NCI-H2107 (cell line): ENCODE results near the gene E2F4.
A peak's percentile ranks its signal among the peaks of the same experiment; 100 is the strongest.

Source experiments
- DNase-seq: peaks from one replicate; lab custom pipeline; 2025; lab: John Stamatoyannopoulos, UW

Gene E2F4

GRCh38 chr16:67173808-67174705 lies 17.9 kb upstream of the E2F4 start:
- peak; percentile 77 for DNase-seq

- DNase-seq: no peak
Measured at GRCh38 chr16:67174706-67175231, 17.2 kb upstream of the E2F4 start.

- no peak for DNase-seq
Measured at GRCh38 chr16:67176662-67177061, 15.3 kb upstream of the E2F4 start.

GRCh38 chr16:67177743-67178699 lies 13.9 kb upstream of the E2F4 start:
- DNase-seq: peak; percentile 89

DNA sequence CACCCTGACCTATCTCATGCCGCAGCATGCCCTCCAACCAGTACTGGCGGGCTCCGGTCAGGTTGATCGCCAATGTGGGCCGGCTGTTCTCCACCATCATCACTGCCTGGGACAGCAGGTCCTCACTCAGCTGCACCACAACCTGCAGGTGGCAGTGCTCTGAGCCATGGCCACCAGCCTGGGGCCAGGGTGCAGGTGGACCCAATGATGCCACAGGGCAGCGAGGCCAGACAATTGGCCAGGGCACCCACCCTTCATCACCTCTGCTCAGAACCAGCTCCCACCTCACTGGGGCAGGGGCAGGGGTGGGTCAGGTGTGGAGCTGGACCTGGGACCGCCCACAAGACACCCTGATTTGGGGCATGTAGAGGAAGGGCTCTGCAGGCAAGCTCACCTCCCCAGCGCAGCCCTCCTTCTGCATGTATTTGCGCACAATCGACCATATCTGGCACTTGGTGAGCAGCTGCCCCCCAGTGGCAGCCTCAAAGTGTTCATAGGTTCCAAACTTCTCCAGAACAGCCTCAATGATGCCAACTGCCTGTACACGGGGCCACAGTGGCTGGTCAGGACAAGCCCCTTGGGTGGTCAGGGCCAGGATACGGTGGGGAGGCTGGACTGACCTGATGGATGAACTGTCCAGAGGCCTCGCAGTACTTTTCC lies 12.4 kb upstream of the E2F4 start:
- no peak for DNase-seq

DNA sequence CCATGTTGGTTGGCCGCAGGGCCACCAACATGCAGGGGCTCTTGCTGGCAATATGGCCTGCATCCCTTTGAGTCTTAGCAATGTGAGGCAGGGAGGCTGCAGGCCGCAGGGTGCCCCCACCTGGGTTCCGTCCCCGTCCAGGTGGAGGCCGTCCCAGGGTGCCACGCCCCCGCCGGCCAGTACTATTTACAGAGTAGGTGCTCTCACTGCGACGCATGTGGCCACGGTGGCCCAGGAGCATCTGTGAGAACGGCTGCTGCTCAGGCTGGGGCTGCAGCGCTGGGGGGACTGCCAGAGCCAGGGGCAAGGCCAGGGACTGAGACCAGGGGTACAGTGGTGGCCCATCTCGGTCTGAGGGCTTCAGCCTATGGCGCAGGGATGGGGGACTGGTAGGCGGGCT lies 11.8 kb upstream of the E2F4 start:
- DNase-seq: no peak

- DNase-seq: no peak
Measured at GRCh38 chr16:67181346-67181745, 10.6 kb upstream of the E2F4 start.

DNA sequence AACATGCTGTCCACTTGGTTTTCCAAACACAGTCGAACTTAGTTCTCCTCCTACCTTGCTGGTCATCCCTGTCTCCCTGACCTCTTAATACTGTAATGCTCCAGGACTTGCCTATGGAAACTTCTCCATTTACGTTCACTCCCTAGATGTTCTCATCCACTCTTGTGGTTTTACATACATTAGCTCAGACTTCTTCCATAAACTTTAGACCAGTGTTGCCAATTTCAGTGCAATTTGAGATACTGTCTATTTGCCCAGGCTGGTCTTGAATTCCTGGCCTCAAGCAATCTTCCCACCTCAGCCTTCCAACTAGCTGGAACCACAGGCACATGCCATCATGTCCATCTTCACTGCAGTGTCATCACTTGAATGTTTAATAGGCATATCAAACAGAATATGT lies 9.7 kb upstream of the E2F4 start:
- no peak for DNase-seq

GRCh38 chr16:67183284-67183626 lies 8.7 kb upstream of the E2F4 start:
- no peak for DNase-seq

GRCh38 chr16:67183627-67184452 lies 8.1 kb upstream of the E2F4 start, which contains the start of gene MATCAP1:
Gene MATCAP1 (minus strand): TSS chr16:67183963. CDS start chr16:67180610, 3,353 bp downstream.
- DNase-seq: peak; percentile 92

GRCh38 chr16:67184453-67184994 lies 7.4 kb upstream of the E2F4 start:
- no peak for DNase-seq

DNA sequence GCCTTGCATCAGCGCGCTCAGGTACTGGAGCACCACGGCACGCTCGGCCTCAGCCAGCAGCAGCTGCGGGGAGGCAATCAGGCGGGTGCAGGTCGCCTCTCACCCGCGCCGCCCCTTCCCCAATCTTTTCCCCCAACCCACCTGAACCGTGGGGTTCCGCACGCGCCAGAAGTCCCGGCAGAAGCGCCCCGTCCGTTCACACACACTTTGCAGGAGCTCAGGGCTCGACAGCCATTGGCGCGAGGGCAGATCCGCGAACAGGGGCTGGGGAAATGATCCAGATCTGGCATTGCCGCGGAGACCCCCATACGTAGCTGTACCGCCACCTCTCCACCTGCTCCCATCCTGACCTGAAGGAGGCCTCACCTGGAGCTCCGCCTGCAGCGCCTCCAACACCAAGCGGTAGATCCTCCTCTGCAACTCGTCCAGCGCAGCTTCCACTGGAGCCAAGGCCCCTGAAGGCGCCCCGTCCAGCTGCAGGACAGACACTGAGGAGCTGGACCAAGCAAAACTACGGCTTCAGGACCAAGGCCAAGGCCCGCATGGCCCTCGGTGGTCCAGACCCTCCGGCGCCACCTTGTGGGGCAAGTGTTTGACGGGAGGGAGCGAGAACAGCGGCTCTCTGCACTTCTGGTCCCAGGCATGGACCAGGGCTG lies 6.8 kb upstream of the E2F4 start:
- peak; percentile 68 for DNase-seq

DNA sequence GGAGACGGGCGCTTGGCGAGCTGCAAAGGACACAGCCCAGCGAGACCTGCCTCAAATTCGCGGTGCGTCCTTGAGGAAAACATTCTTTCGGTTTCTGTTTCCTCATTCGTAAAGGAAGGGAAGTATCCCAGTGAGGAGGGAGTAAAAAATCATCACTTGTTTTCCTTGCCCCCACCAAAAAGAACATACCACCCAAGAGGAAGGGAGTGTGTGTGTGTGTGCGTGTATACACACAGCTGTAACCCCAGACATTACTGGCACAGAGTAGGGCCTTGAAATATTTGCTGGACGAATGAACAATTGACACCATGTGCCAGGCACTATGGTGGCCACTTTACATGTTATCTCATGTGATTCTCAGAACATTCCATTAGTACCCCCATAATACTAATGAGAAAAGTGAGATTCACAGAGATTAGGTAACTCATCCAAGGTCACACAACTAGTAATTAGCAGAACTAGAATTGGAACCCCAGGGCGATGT lies 6.3 kb upstream of the E2F4 start:
- no peak for DNase-seq

DNA sequence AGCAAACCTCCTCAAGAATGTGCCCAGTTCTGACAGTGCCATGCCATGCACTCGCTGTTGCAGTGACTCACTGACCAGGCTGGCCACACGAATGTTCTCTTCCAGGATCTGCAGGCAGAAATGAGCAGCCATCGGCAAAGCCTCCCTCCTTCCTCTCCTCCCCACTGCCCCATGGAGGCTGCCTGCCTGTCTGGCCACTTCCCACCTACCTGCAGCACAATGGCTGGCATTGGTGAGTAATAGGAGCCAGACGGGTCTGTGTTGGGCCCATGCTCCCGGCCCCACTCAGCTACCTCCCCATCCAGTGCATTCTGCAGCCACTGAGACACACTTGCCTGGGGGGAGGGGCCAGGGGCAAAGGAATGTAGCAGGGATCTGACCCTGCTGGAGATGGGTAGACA lies 5.4 kb upstream of the E2F4 start:
- no peak for DNase-seq

DNA sequence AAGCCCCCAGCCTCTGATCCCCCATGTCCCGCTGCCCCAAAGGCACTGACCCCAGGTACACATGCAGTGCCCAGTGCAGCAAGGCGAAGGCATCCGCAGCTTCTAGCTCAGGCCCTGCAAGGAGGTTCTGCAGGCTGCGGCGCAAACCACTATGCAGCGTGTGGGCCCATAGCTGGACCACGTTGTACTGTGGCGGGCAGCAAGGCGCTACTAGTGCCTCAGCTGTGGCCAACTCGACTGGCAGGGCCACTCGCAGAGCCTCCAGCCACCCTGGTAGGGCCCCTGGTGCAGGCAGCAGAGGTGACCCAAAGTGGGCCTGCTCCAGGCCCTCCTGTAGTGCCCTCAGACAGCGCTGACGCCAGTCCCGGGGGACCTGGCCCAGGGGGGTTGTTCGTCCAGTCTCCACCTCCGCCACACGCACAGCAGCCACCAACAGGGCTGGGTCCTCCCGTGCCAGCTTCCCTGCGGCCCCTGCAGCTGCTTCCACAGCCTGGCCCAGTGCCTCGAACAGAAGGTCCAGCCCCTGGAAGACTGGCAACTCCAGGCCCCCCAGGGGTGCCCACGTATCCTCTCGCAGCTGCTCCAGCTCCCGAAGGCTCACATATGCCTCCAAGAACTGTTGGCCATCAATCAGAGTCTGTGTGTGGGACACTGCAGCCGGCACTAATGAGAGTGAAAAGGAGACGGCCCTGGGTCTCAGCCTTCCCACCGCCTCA lies 4.6 kb upstream of the E2F4 start:
- DNase-seq: no peak

GRCh38 chr16:67188323-67188722 lies 3.6 kb upstream of the E2F4 start:
- DNase-seq: no peak

DNA sequence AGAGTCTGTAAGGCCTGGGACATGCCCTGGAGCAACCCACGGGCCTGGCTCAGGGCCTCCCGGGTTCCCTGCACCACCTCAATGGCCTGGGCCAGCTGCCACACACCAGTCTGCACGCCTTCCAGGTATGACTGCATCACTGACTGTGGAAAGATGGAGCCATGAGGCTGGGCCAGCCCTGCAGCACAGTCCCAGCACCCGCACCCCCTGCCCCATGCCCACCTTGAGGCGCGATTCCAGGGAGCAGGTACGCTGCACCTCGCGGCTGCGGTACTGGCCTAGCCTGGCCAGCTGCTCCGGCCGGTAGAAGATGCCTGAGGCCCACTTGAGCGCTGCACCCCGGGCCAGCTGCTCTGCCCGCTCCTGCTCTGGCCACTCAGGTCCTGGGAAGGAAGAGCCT lies 3.2 kb upstream of the E2F4 start:
- DNase-seq: no peak

DNA sequence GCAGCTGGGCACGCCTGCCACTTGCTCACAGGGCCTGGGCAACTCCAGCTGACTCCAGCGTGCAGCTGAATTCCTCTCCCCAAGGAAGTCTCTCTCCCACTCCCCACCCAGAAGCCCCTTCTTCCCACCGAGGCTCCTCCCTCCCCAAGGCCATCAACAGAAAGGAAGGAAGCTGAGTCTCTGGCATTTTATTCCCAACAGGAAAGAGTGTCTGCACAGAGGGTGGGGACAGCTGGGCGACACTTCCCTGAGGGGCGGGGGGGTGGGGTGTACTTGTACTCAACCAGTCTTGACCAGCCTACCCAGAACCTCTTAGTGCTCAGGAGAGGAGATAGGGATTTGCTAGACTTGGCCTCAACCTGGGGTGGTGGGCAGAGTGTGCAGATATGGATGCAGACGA lies 1.9 kb upstream of the E2F4 start, which contains the start of gene EXOC3L1:
EXOC3L1 (minus strand) TSS at position 96 of the 400 bp plus-strand sequence. CDS start 460 bp downstream, outside the sequence.
- DNase-seq: no peak
